GM15510 (cell line): ENCODE data around the gene ABLIM3.

Source experiments
- POLR2A ChIP-seq: IDR thresholded peaks from 3 replicates; pipeline ENCODE4 v1.6.1; 2011; ENCODE audit warnings: borderline replicate concordance; ENCODE audit not compliant: insufficient read length; ENCODE audit errors: extremely low read depth

Gene ABLIM3

GRCh38 chr5:149299451-149300054 lies 158.3 kb downstream of the ABLIM3 start:
- no peak for TF ChIP-seq POLR2A

- TF ChIP-seq POLR2A = no peak
These were observed 159.1 kb downstream of the ABLIM3 start for GRCh38 chr5:149300441-149300840.

GRCh38 chr5:149301049-149301743 lies 159.9 kb downstream of the ABLIM3 start:
- no peak for TF ChIP-seq POLR2A

- TF ChIP-seq POLR2A = no peak
These were observed 160.6 kb downstream of the ABLIM3 start for GRCh38 chr5:149301744-149302380.

GRCh38 chr5:149302641-149303040 lies 161.3 kb downstream of the ABLIM3 start:
- TF ChIP-seq POLR2A = no peak

- no peak for TF ChIP-seq POLR2A
These were observed 161.9 kb downstream of the ABLIM3 start for GRCh38 chr5:149303210-149303609.

GRCh38 chr5:149304195-149305078 lies 163.1 kb downstream of the ABLIM3 start:
- no peak for TF ChIP-seq POLR2A

GRCh38 chr5:149309354-149309753 lies 168.1 kb downstream of the ABLIM3 start:
- TF ChIP-seq POLR2A = no peak
